Measurements from ENCODE around the gene TTC7B.

The TTC7B gene

GRCh38 chr14:90488256-90488655 lies 328.0 kb downstream of the TTC7B start:
- no peak overlapping the region for H3K27ac ChIP-seq
- TF ChIP-seq ZFX (IDR thresholded peaks at IDR 0.05): no peak
- TF ChIP-seq CTCF (conservative IDR thresholded peaks at IDR 0.05): no peak

- TF ChIP-seq ZFX (IDR thresholded peaks at IDR 0.05) (no peak), CTCF (conservative IDR thresholded peaks at IDR 0.05) (no peak)
- no peak overlapping the region for H3K27ac ChIP-seq
Measured at GRCh38 chr14:90487462-90487861, 328.8 kb downstream of the TTC7B start.

- TF ChIP-seq ZFX (IDR thresholded peaks at IDR 0.05) (no peak), CTCF (conservative IDR thresholded peaks at IDR 0.05) (no peak)
- no peak overlapping the region for H3K27ac ChIP-seq
Measured at GRCh38 chr14:90487031-90487430, 329.2 kb downstream of the TTC7B start.

- H3K27ac ChIP-seq: no peak overlapping the region
- TF ChIP-seq CTCF (conservative IDR thresholded peaks at IDR 0.05) (no peak), ZFX (IDR thresholded peaks at IDR 0.05) (no peak)
Measured at GRCh38 chr14:90484291-90484690, 331.9 kb downstream of the TTC7B start.

- H3K27ac ChIP-seq: no peak overlapping the region
- TF ChIP-seq ZFX (IDR thresholded peaks at IDR 0.05) (no peak), CTCF (conservative IDR thresholded peaks at IDR 0.05) (no peak)
Measured at GRCh38 chr14:90483571-90483974, 332.7 kb downstream of the TTC7B start.

GRCh38 chr14:90483117-90483516 lies 333.1 kb downstream of the TTC7B start:
- TF ChIP-seq CTCF (conservative IDR thresholded peaks at IDR 0.05) (no peak), ZFX (IDR thresholded peaks at IDR 0.05) (no peak)
- no peak overlapping the region for H3K27ac ChIP-seq

- no peak overlapping the region for H3K27ac ChIP-seq
- TF ChIP-seq CTCF (conservative IDR thresholded peaks at IDR 0.05) (no peak), ZFX (IDR thresholded peaks at IDR 0.05) (no peak)
Measured at GRCh38 chr14:90475298-90475697, 340.9 kb downstream of the TTC7B start.

All from C4-2B (cell line).